Keratinocyte (primary cell): ENCODE data around the gene PABPN1. TPM values are rescaled to one million over a fixed set of nuclear protein-coding genes. Genes with fewer than 3 reads are reported as not detected.

Experiments used
- DNase-seq: peaks from one replicate; pipeline ENCODE4 v3.0.0-alpha.2; 2011; ENCODE audit warnings: low read depth, missing footprints, low spot score
- FAIRE-seq: peaks from 2 replicates; lab custom pipeline; 2011; peaks lifted over from hg19 to GRCh38; lab: Jason Lieb, UNC
- H2AFZ ChIP-seq: 2 replicates; pipeline ENCODE4 v1.6.0; 2012; ENCODE audit warnings: low read length, control low read depth, inconsistent platforms; ENCODE audit not compliant: control insufficient read depth
- H3K27ac ChIP-seq: 2 replicates; pipeline ENCODE4 v1.5.1; 2011; ENCODE audit warnings: low read length; ENCODE audit not compliant: control insufficient read depth, insufficient read depth
- H3K27me3 ChIP-seq: 3 replicates; pipeline ENCODE4 v1.6.0; 2011; ENCODE audit warnings: low read length; ENCODE audit not compliant: control insufficient read depth, insufficient read depth; ENCODE audit errors: extremely low read depth
- H3K36me3 ChIP-seq, 2 experiments: 2 replicates in 1 of 2; 3 replicates in 1 of 2; pipeline ENCODE4 v1.5.1; 2011; ENCODE audit warnings: low read length in 2 of 2, mild to moderate bottlenecking in 1 of 2; ENCODE audit not compliant: control insufficient read depth in 2 of 2, insufficient read depth in 2 of 2; ENCODE audit errors: extremely low read depth in 1 of 2
- H3K4me1 ChIP-seq: 3 replicates; pipeline ENCODE4 v1.5.1; 2011; ENCODE audit warnings: low read length; ENCODE audit not compliant: control insufficient read depth, insufficient read depth; ENCODE audit errors: extremely low read depth
- H3K4me2 ChIP-seq: 3 replicates; pipeline ENCODE4 v1.6.0; 2011; ENCODE audit warnings: low read depth, low read length; ENCODE audit not compliant: control insufficient read depth, insufficient read depth; ENCODE audit errors: extremely low read depth
- H3K4me3 ChIP-seq, 3 experiments: fragments of 200-600 bp in 1 of 3; sonication (generic) in 1 of 3; 2 replicates in 2 of 3; 3 replicates in 1 of 3; pipeline ENCODE4 v1.5.1; 2011 to 2016; ENCODE audit warnings: low read length in 3 of 3, mild to moderate bottlenecking in 3 of 3, control low read depth in 2 of 3, inconsistent platforms in 1 of 3, low read depth in 1 of 3, mixed read lengths in 1 of 3, mixed run types in 1 of 3, moderate library complexity in 1 of 3; ENCODE audit not compliant: control insufficient read depth in 2 of 3, insufficient read depth in 2 of 3; ENCODE audit errors: extremely low read depth in 1 of 3
- H3K79me2 ChIP-seq: 2 replicates; pipeline ENCODE4 v1.6.0; 2012; ENCODE audit warnings: low read length; ENCODE audit not compliant: control insufficient read depth, insufficient read depth
- H3K9ac ChIP-seq: 3 replicates; pipeline ENCODE4 v1.6.0; 2011; ENCODE audit warnings: low read length; ENCODE audit not compliant: control insufficient read depth, insufficient read depth; ENCODE audit errors: extremely low read depth
- H3K9me1 ChIP-seq: 3 replicates; pipeline ENCODE4 v1.6.0; 2011; ENCODE audit warnings: low read length; ENCODE audit not compliant: control insufficient read depth, insufficient read depth; ENCODE audit errors: extremely low read depth
- H3K9me3 ChIP-seq: 2 replicates; pipeline ENCODE4 v1.5.1; 2012; ENCODE audit warnings: low read depth, low read length; ENCODE audit not compliant: control insufficient read depth
- H4K20me1 ChIP-seq: 3 replicates; pipeline ENCODE4 v1.6.0; 2011; ENCODE audit warnings: low read length; ENCODE audit not compliant: control insufficient read depth, insufficient read depth; ENCODE audit errors: extremely low read depth
- EZH2 ChIP-seq: IDR thresholded peaks from one replicate; pipeline ENCODE4 v1.6.1; 2012; ENCODE audit warnings: inconsistent platforms, mild to moderate bottlenecking, low read length, moderate library complexity
- dilution Hi-C: fragments of 300-500 bp; cut with MboI; formaldehyde crosslinking; loops from one replicate; pipeline ENCODE4 v1.7.0; 2020; ENCODE audit warnings: low sequenced_read_pairs; ENCODE audit not compliant: extremely low pct_ligation_motif_present
- polyA minus RNA-seq, 3 experiments: library from RNA; depleted of rRNA, polyadenylated mRNA; stranded (reverse); fragments of >200 nt; gene quantifications; 1 replicate in 1 of 3; 2 replicates in 1 of 3; 3 replicates in 1 of 3; pipeline ENCODE4 v1.2.3, GENCODE V29; 2011
- polyA plus RNA-seq, 5 experiments: library from polyadenylated mRNA; depleted of rRNA in 3 of 5; stranded (reverse) in 3 of 5; stranded (forward) in 1 of 5; unstranded in 1 of 5; fragments of >200 nt; gene quantifications; 1 replicate in 1 of 5; 2 replicates in 3 of 5; 3 replicates in 1 of 5; pipeline versions ENCODE4 v1.2.1 to v1.2.3, GENCODE V29; 2011 to 2012; ENCODE audit warnings: missing spikeins in 2 of 5, low read depth in 1 of 5, low replicate concordance in 1 of 5
- TF ChIP-seq, protein P1 (sequence below), 3 experiments: IDR thresholded peaks in 1 of 3; conservative IDR thresholded peaks in 1 of 3; optimal IDR thresholded peaks in 1 of 3; 2 replicates in 2 of 3; 3 replicates in 1 of 3; pipeline versions ENCODE3 to v1.5.1; 2011; ENCODE audit warnings: low read length in 3 of 3, mild to moderate bottlenecking in 3 of 3, moderate library complexity in 2 of 3, control low read depth in 1 of 3, inconsistent platforms in 1 of 3; ENCODE audit not compliant: insufficient read depth in 2 of 3; ENCODE audit errors: extremely low read depth in 1 of 3

The PABPN1 gene, protein sequence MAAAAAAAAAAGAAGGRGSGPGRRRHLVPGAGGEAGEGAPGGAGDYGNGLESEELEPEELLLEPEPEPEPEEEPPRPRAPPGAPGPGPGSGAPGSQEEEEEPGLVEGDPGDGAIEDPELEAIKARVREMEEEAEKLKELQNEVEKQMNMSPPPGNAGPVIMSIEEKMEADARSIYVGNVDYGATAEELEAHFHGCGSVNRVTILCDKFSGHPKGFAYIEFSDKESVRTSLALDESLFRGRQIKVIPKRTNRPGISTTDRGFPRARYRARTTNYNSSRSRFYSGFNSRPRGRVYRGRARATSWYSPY
- polyA plus RNA-seq (168 to 185 TPM (median 173 TPM) in 3 replicates), polyA minus RNA-seq (45.9 to 65.9 TPM (median 55.4 TPM) in 3 replicates)
- polyA plus RNA-seq (2011; ENCODE audit: low read depth), result 167 TPM
- 93.9 and 125 TPM in 2 replicates for polyA plus RNA-seq (2011; cell fraction: cytosol; rRNA removed)
- 386 and 417 TPM in 2 replicates for polyA plus RNA-seq (2011; cell fraction: nucleus; rRNA removed)
- 94.2 and 106 TPM in 2 replicates for polyA plus RNA-seq (2012; ENCODE audit: low replicate concordance)
- polyA minus RNA-seq (2011; cell fraction: cytosol; rRNA and poly(A)+ RNA removed), result 53.5 TPM
- 32.5 and 62.2 TPM in 2 replicates for polyA minus RNA-seq (2011; cell fraction: nucleus; rRNA and poly(A)+ RNA removed)

DNA sequence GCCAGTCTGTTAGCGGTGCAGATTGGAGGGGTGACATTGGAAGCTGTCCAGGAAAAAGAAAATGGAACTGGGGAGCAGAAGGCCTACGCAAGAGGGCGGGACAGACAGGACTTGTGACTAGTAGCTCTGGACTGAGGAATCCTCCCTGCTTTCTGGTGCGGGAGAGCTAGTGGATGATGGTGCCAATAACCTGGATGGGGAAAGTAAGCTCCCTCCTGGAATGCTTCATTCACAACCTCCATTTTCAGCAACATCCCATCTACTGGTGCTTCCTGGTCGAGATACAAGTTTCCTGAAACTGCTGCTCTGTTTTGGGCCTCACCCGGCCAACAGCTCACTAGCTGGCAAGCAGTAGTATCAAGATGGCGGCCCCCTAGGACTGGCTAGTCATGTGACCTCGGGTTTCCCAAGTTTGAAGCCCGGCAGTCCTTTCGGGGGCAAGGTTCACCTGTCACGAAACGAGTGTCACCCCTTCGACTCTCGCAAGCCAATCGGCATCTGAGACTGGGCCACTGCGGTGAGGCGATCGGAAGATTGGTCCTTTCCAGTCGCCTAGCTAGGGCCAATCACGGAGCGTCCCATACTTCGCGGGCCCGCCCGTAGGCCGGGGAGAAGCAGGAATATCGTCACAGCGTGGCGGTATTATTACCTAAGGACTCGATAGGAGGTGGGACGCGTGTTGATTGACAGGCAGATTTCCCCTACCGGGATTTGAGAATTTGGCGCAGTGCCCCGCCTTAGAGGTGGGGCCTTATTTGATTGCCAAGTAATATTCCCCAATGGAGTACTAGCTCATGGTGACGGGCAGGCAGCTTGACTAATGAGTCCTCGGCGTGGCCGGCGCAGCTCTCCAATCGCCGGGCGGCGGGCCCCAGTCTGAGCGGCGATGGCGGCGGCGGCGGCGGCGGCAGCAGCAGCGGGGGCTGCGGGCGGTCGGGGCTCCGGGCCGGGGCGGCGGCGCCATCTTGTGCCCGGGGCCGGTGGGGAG lies at the start of gene PABPN1:
Gene PABPN1 (plus strand): TSS at position 874 of the 988 bp plus-strand sequence. CDS start 13 bp downstream, at position 887.
- no peaks in the 10 kb centered on the region for H3K27me3 ChIP-seq
- peaks cover 25% of the 10 kb centered on the region for H3K79me2 ChIP-seq
- no peaks in the 10 kb centered on the region for H3K9me3 ChIP-seq
- FAIRE-seq, result peak; percentile 5
- H3K9me1 ChIP-seq, result no peaks in the 10 kb centered on the region
- peak within 1 kb of the TSS; percentile 98 for H3K9ac ChIP-seq
- H3K4me3 ChIP-seq, result peak within 1 kb of the TSS; percentile 83 to 93 (median 91)
- H3K4me1 ChIP-seq, result peaks cover 19% of the 10 kb centered on the region
- H4K20me1 ChIP-seq, result no peaks in the 10 kb centered on the region
- H3K27ac ChIP-seq, result peak within 1 kb of the TSS; percentile 98
- dilution Hi-C loops, result no loop called here
- peak within 1 kb of the TSS; percentile 93 for H2AFZ ChIP-seq
- TF ChIP-seq EZH2, result no peak
- TF ChIP-seq, protein P1, sequence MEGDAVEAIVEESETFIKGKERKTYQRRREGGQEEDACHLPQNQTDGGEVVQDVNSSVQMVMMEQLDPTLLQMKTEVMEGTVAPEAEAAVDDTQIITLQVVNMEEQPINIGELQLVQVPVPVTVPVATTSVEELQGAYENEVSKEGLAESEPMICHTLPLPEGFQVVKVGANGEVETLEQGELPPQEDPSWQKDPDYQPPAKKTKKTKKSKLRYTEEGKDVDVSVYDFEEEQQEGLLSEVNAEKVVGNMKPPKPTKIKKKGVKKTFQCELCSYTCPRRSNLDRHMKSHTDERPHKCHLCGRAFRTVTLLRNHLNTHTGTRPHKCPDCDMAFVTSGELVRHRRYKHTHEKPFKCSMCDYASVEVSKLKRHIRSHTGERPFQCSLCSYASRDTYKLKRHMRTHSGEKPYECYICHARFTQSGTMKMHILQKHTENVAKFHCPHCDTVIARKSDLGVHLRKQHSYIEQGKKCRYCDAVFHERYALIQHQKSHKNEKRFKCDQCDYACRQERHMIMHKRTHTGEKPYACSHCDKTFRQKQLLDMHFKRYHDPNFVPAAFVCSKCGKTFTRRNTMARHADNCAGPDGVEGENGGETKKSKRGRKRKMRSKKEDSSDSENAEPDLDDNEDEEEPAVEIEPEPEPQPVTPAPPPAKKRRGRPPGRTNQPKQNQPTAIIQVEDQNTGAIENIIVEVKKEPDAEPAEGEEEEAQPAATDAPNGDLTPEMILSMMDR (optimal IDR thresholded peaks at IDR 0.05 in 1 of 3, IDR thresholded peaks at IDR 0.05 in 1 of 3, conservative IDR thresholded peaks at IDR 0.05 in 1 of 3; ENCODE audit: extremely low read depth in 1 of 3, insufficient read depth in 2 of 3, low read length in 3 of 3), result no peak
- H3K4me2 ChIP-seq, result peak within 1 kb of the TSS; percentile 97
- peaks cover 20 to 22% of the 10 kb centered on the region in 2 experiments for H3K36me3 ChIP-seq
- peak; percentile 98 for DNase-seq

DNA sequence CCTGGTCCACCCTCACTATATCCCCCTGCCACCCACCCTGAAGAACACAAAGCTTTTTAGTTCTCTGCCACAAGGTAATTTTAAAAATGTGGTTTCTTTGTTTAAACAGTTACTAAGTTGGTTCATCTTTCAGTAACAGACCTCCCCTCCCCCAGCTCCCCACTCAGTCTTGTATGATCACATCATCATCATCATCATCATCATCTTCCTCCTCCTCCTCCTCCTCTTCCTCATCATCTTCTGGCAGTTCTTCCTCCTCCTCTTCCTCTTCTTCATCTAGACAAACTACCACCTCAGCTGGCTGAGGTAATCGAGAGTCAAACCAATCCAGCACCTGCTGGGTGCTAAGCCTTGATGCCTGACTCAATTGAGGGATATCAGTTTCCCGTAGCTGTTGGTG lies 45.8 kb upstream of the PABPN1 start:
- FAIRE-seq (no peak), DNase-seq (no peak)
- Histone ChIP-seq H3K4me3 (no peak overlapping the region), H3K4me2 (no peak overlapping the region), H3K27ac (no peak overlapping the region), H3K9me1 (no peaks in the 10 kb centered on the region), H3K79me2 (peaks cover 8% of the 10 kb centered on the region), H3K4me1 (no peaks in the 10 kb centered on the region), H2AFZ (no peak overlapping the region), H3K9ac (no peak overlapping the region), H4K20me1 (no peaks in the 10 kb centered on the region), H3K36me3 (peaks cover 8 to 11% of the 10 kb centered on the region in 2 experiments), H3K27me3 (no peaks in the 10 kb centered on the region), H3K9me3 (no peaks in the 10 kb centered on the region)
- dilution Hi-C loops, result no loop called here
- no peak for TF ChIP-seq EZH2
